Neural cell (in vitro differentiated cells): ENCODE measurements around the gene ARHGEF17. TPM values are rescaled to one million over a fixed set of nuclear protein-coding genes. Genes with fewer than 3 reads are reported as not detected.

Experiments used
- H2AFZ ChIP-seq: fragments of 200-600, 300-800 bp; sonication (generic), shearing (Covaris generic); 2 replicates; pipeline ENCODE4 v1.6.0; 2014; ENCODE audit warnings: low read depth, mild to moderate bottlenecking, antibody characterized with exemption, low read length, moderate library complexity
- H3F3A ChIP-seq: fragments of 200-600 bp; shearing (Covaris generic); 2 replicates; pipeline ENCODE4 v1.6.1; 2016; ENCODE audit warnings: mild to moderate bottlenecking, moderate library complexity, mixed read lengths, antibody characterized with exemption, low read length; ENCODE audit not compliant: insufficient read depth, poor library complexity, severe bottlenecking
- H3K27ac ChIP-seq: fragments of 200-600, 300-800 bp; sonication (generic), shearing (Covaris generic); 2 replicates; pipeline ENCODE4 v1.5.1; 2014; ENCODE audit warnings: mild to moderate bottlenecking, low read length, moderate library complexity
- H3K27me3 ChIP-seq: fragments of 300-800, 200-600 bp; sonication (generic), shearing (Covaris generic); 2 replicates; pipeline ENCODE4 v1.6.0; 2014; ENCODE audit warnings: mild to moderate bottlenecking, low read depth, low read length, moderate library complexity; ENCODE audit not compliant: insufficient read depth
- H3K36me3 ChIP-seq: fragments of 300-800, 200-600 bp; sonication (generic), shearing (Covaris generic); 2 replicates; pipeline ENCODE4 v1.5.1; 2014; ENCODE audit warnings: mild to moderate bottlenecking, antibody characterized with exemption, low read length, moderate library complexity; ENCODE audit not compliant: insufficient read depth
- H3K4me2 ChIP-seq: fragments of 300-800, 200-600 bp; sonication (generic), shearing (Covaris generic); 2 replicates; pipeline ENCODE4 v1.6.0; 2014; ENCODE audit warnings: mild to moderate bottlenecking, low read length
- H3K4me3 ChIP-seq: fragments of 300-800, 200-600 bp; sonication (generic), shearing (Covaris generic); 2 replicates; pipeline ENCODE4 v1.5.1; 2014; ENCODE audit warnings: mild to moderate bottlenecking, low read length, moderate library complexity
- H3K79me2 ChIP-seq: fragments of 200-600 bp; shearing (Covaris generic); replicated peaks from 2 replicates; pipeline ENCODE4 v1.6.0; 2014; ENCODE audit warnings: mild to moderate bottlenecking, low read length, moderate library complexity; ENCODE audit not compliant: insufficient read depth
- H3K9ac ChIP-seq: fragments of 300-800, 200-600 bp; sonication (generic), shearing (Covaris generic); 2 replicates; pipeline ENCODE4 v1.6.1; 2016; ENCODE audit warnings: mild to moderate bottlenecking, low read length, mixed read lengths
- H3K9me2 ChIP-seq: fragments of 200-600 bp; shearing (Covaris generic); 2 replicates; pipeline ENCODE4 v1.6.1; 2016; ENCODE audit warnings: mild to moderate bottlenecking, low read length, mixed read lengths; ENCODE audit not compliant: insufficient read depth
- H3K9me3 ChIP-seq: fragments of 200-600, 300-800 bp; sonication (generic), shearing (Covaris generic); 2 replicates; pipeline ENCODE4 v1.6.1; 2016; ENCODE audit warnings: mild to moderate bottlenecking, mixed run types, low read length, moderate library complexity, mixed read lengths
- H4K20me1 ChIP-seq: fragments of 200-600 bp; shearing (Covaris generic); 2 replicates; pipeline ENCODE4 v1.6.1; 2016; ENCODE audit warnings: mild to moderate bottlenecking, mixed run types; ENCODE audit not compliant: insufficient read depth
- EP300 ChIP-seq: fragments of 450-650 bp; conservative IDR thresholded peaks from 2 replicates; pipeline ENCODE4 v1.6.1; 2014; ENCODE audit warnings: antibody characterized with exemption, mild to moderate bottlenecking, moderate library complexity; ENCODE audit not compliant: poor library complexity, severe bottlenecking
- EZH2 ChIP-seq: fragments of 200-600, 300-800 bp; shearing (Covaris generic), sonication (generic); IDR thresholded peaks from 2 replicates; pipeline ENCODE4 v1.6.1; 2014; ENCODE audit warnings: antibody characterized with exemption, low read length, borderline replicate concordance, mild to moderate bottlenecking; ENCODE audit not compliant: insufficient read depth, poor library complexity, severe bottlenecking
- MXI1 ChIP-seq: fragments of 450-650 bp; conservative IDR thresholded peaks from 2 replicates; pipeline ENCODE4 v1.6.1; 2014; ENCODE audit warnings: antibody characterized with exemption, mild to moderate bottlenecking; ENCODE audit not compliant: poor library complexity, severe bottlenecking
- POLR2AphosphoS5 ChIP-seq: IDR thresholded peaks from 2 replicates; pipeline ENCODE4 v1.6.1; 2012
- RAD21 ChIP-seq: fragments of 450-650 bp; conservative IDR thresholded peaks from 2 replicates; pipeline ENCODE4 v1.6.1; 2014; ENCODE audit warnings: antibody characterized with exemption, mild to moderate bottlenecking, moderate library complexity
- REST ChIP-seq: IDR thresholded peaks from 2 replicates; pipeline ENCODE4 v1.6.1; 2012; ENCODE audit warnings: borderline replicate concordance
- SMC3 ChIP-seq: fragments of 450-650 bp; conservative IDR thresholded peaks from 2 replicates; pipeline ENCODE4 v1.6.1; 2014; ENCODE audit warnings: antibody characterized with exemption, mild to moderate bottlenecking, moderate library complexity; ENCODE audit not compliant: poor library complexity
- TAF1 ChIP-seq: IDR thresholded peaks from 2 replicates; pipeline ENCODE4 v1.6.1; 2012; ENCODE audit warnings: low read depth
- polyA plus RNA-seq: library from polyadenylated mRNA; depleted of rRNA; stranded (reverse); fragments of >200 nt; gene quantifications from 2 replicates; pipeline ENCODE4 v1.2.3, GENCODE V29; 2014
- TF ChIP-seq, protein P1 (sequence below): fragments of 450-650 bp; IDR thresholded peaks from 2 replicates; pipeline ENCODE4 v1.5.1; 2014; ENCODE audit warnings: antibody characterized with exemption, mild to moderate bottlenecking, moderate library complexity; ENCODE audit not compliant: poor library complexity, severe bottlenecking

The ARHGEF17 gene
- polyA plus RNA-seq, 1 donor from 2014 or later, result 7.9 TPM

DNA sequence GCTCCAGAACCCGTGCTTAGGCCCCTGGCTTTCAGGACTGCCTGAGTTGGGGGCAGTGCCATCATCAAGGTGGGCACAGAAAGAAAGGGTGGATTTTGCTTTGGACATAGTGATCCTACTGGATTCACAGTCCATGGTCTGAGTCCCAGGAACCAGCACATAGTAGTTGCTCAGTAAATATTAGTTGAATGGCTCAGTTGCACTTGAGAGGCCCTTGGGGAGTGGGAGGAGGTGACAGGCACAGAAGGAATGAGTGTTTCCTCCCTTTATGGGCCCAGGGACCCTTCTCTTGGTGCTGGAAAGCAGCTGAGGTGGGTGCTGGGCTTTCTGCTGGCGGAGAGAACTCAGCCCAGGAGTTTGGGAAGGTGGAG is 16.6 kb downstream of the ARHGEF17 start:
- Histone ChIP-seq H3K9ac (no peak overlapping the region), H4K20me1 (no peaks in the 10 kb centered on the region), H3K4me3 (no peak overlapping the region), H3F3A (no peaks in the 10 kb centered on the region), H3K9me3 (no peaks in the 10 kb centered on the region), H3K27me3 (no peaks in the 10 kb centered on the region), H3K79me2 (peaks cover 12% of the 10 kb centered on the region), H3K36me3 (no peaks in the 10 kb centered on the region), H3K27ac (no peak overlapping the region), H3K9me2 (no peaks in the 10 kb centered on the region), H3K4me2 (no peak overlapping the region), H2AFZ (no peak overlapping the region)
- no peak for TF ChIP-seq POLR2AphosphoS5
- TF ChIP-seq TAF1, result no peak
- TF ChIP-seq, protein P1, sequence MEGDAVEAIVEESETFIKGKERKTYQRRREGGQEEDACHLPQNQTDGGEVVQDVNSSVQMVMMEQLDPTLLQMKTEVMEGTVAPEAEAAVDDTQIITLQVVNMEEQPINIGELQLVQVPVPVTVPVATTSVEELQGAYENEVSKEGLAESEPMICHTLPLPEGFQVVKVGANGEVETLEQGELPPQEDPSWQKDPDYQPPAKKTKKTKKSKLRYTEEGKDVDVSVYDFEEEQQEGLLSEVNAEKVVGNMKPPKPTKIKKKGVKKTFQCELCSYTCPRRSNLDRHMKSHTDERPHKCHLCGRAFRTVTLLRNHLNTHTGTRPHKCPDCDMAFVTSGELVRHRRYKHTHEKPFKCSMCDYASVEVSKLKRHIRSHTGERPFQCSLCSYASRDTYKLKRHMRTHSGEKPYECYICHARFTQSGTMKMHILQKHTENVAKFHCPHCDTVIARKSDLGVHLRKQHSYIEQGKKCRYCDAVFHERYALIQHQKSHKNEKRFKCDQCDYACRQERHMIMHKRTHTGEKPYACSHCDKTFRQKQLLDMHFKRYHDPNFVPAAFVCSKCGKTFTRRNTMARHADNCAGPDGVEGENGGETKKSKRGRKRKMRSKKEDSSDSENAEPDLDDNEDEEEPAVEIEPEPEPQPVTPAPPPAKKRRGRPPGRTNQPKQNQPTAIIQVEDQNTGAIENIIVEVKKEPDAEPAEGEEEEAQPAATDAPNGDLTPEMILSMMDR, result no peak
- TF ChIP-seq RAD21, result no peak
- no peak for TF ChIP-seq SMC3
- no peak for TF ChIP-seq EZH2
- TF ChIP-seq REST, result no peak
- no peak for TF ChIP-seq MXI1
- TF ChIP-seq EP300, result no peak

DNA sequence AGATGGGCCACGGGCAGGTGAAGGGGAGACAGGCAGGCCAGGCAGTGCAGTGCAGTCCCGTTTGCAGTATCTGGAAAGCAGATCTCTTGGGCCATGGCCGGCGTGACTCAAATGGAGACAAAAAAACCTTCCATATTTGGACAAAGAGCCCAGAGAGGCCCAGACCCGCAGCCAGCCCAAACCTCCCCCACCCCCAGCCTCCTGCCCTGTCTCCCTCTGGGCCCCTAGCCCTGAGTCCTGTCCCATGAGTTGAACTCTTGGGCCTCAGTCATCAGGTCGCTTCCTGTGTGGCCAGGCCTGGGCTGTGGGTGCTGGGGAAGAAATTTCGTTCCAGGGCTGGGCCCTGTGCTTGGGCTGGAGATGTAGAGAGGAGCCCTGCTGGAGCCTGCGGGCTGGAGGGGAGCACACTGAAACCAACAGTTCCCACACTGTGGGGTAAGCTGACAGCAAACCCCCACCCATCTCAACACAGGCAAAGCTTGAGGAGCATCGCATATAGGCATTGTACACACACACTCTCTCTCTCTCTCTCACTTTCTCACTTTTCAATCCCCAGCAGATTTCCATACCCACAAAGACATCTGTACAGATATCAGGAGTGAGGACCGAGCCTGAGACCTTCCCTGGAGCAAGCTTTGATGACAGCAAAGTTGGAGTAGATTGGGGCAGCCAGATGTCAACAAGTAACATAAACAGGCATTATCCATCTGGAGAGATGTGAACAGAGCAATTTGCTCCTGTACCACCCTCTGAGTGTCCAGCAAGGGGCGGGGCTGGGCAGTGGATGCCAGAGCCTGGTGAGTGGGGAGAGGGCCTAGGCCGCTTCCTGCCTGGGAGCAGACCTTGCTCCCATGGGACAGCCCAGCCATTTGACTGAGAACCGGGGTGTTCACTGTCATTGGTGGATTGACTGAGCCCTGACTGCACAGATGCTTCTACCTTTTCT is 17.2 kb downstream of the ARHGEF17 start:
- Histone ChIP-seq H3K9me3 (no peaks in the 10 kb centered on the region), H3K4me2 (no peak overlapping the region), H3K27me3 (no peaks in the 10 kb centered on the region), H3F3A (no peaks in the 10 kb centered on the region), H3K79me2 (peaks cover 12% of the 10 kb centered on the region), H2AFZ (no peak overlapping the region), H3K4me3 (no peak overlapping the region), H3K9me2 (no peaks in the 10 kb centered on the region), H3K36me3 (no peaks in the 10 kb centered on the region), H3K9ac (no peak overlapping the region), H3K27ac (no peak overlapping the region), H4K20me1 (no peaks in the 10 kb centered on the region)
- TF ChIP-seq TAF1, result no peak
- no peak for TF ChIP-seq SMC3
- TF ChIP-seq POLR2AphosphoS5, result no peak
- TF ChIP-seq EP300, result no peak
- TF ChIP-seq MXI1, result no peak
- no peak for TF ChIP-seq RAD21
